ENCODE data around the gene PRRT2. TPM values are rescaled to one million over a fixed set of nuclear protein-coding genes. Genes with fewer than 3 reads are reported as not detected.
A peak's percentile ranks its signal among the peaks of the same experiment; 100 is the strongest.

The PRRT2 gene
- total RNA-seq: 10 to 100 TPM; 20.2 to 54.5 (median 28.0) TPM

- peak within 1 kb of the TSS; percentile 96 to 99 for H3K27ac ChIP-seq
- peaks cover 11 to 39% of the 10 kb centered on the region in 2 donors for H3K4me1 ChIP-seq
- no peak for TF ChIP-seq CTCF (IDR thresholded peaks at IDR 0.05)
- peak in 1 of 2 donors; percentile 34 for TF ChIP-seq POLR2A (IDR thresholded peaks at IDR 0.05)
- H3K36me3 ChIP-seq: no peaks in the 10 kb centered on the region
- H3K4me3 ChIP-seq: peak within 1 kb of the TSS; percentile 59 to 66
- peak; percentile 80 to 83 for DNase-seq
- H3K27me3 ChIP-seq: no peaks in the 10 kb centered on the region
- intact Hi-C loops (cut with DNase I; ENCODE audit: low total_unique reads): no loop called here
- H3K9me3 ChIP-seq: no peaks in the 10 kb centered on the region
Measured at GRCh38 chr16:29811896-29812665, at the start of gene PRRT2. TSS of gene PRRT2 (plus strand) at chr16:29812193. CDS start at chr16:29813055, 862 bp downstream.

- H3K27me3 ChIP-seq: no peaks in the 10 kb centered on the region
- H3K36me3 ChIP-seq: no peaks in the 10 kb centered on the region
- no peaks in the 10 kb centered on the region for H3K4me1 ChIP-seq
- no peak for TF ChIP-seq CTCF (IDR thresholded peaks at IDR 0.05)
- TF ChIP-seq POLR2A (IDR thresholded peaks at IDR 0.05): no peak
- intact Hi-C loops (cut with DNase I; ENCODE audit: low total_unique reads): no loop called here
- H3K9me3 ChIP-seq: no peaks in the 10 kb centered on the region
- no peak for DNase-seq
- no peak overlapping the region for H3K4me3 ChIP-seq
- no peak overlapping the region for H3K27ac ChIP-seq
Measured at GRCh38 chr16:29763326-29763725, 48.7 kb upstream of the PRRT2 start.

- Histone ChIP-seq H3K27ac (no peak overlapping the region), H3K9me3 (no peaks in the 10 kb centered on the region), H3K4me1 (no peaks in the 10 kb centered on the region), H3K36me3 (no peaks in the 10 kb centered on the region), H3K4me3 (no peak overlapping the region), H3K27me3 (no peaks in the 10 kb centered on the region)
- no peak for TF ChIP-seq CTCF (IDR thresholded peaks at IDR 0.05)
- TF ChIP-seq POLR2A (IDR thresholded peaks at IDR 0.05): no peak
- intact Hi-C loops (cut with DNase I; ENCODE audit: low total_unique reads): no loop called here
- DNase-seq: no peak
Measured at GRCh38 chr16:29765167-29766032, 46.6 kb upstream of the PRRT2 start.

GRCh38 chr16:29766571-29766970 lies 45.4 kb upstream of the PRRT2 start:
- Histone ChIP-seq H3K27ac (no peak overlapping the region), H3K9me3 (no peaks in the 10 kb centered on the region), H3K36me3 (no peaks in the 10 kb centered on the region), H3K27me3 (no peaks in the 10 kb centered on the region), H3K4me3 (no peak overlapping the region), H3K4me1 (no peaks in the 10 kb centered on the region)
- DNase-seq: no peak
- intact Hi-C loops (cut with DNase I; ENCODE audit: low total_unique reads): no loop called here
- TF ChIP-seq POLR2A (IDR thresholded peaks at IDR 0.05) (no peak), CTCF (IDR thresholded peaks at IDR 0.05) (no peak)

- no peak for TF ChIP-seq CTCF (IDR thresholded peaks at IDR 0.05)
- no peak for TF ChIP-seq POLR2A (IDR thresholded peaks at IDR 0.05)
- intact Hi-C loops (cut with DNase I; ENCODE audit: low total_unique reads): no loop called here
Measured at GRCh38 chr16:29767062-29767461, 44.9 kb upstream of the PRRT2 start.

More at GRCh38 chr16:29767062-29767461, 44.9 kb upstream of the PRRT2 start:
- H3K9me3 ChIP-seq: no peaks in the 10 kb centered on the region
- no peak overlapping the region for H3K27ac ChIP-seq
- no peak for DNase-seq
- no peaks in the 10 kb centered on the region for H3K27me3 ChIP-seq
- H3K4me3 ChIP-seq: no peak overlapping the region
- no peaks in the 10 kb centered on the region for H3K36me3 ChIP-seq
- H3K4me1 ChIP-seq: no peaks in the 10 kb centered on the region
